GM12875 (cell line): ENCODE results near the gene MFSD11.

ENCODE experiments used
- H3K4me3 ChIP-seq: one replicate; pipeline ENCODE4 v1.5.1; 2011; ENCODE audit warnings: low read depth, low read length, control low read depth
- CTCF ChIP-seq: IDR thresholded peaks from 2 replicates; pipeline ENCODE4 v1.5.1; 2011; ENCODE audit warnings: low read depth, mild to moderate bottlenecking, control low read depth, inconsistent platforms, low read length, moderate library complexity, borderline replicate concordance; ENCODE audit not compliant: insufficient read depth

The MFSD11 gene

GRCh38 chr17:76751416-76751993, 13.6 kb downstream of the MFSD11 start:
- no peak for TF ChIP-seq CTCF
- no peak overlapping the region for H3K4me3 ChIP-seq

GRCh38 chr17:76752006-76752405, 14.1 kb downstream of the MFSD11 start:
- H3K4me3 ChIP-seq, result no peak overlapping the region
- TF ChIP-seq CTCF, result no peak

- no peak overlapping the region for H3K4me3 ChIP-seq
- no peak for TF ChIP-seq CTCF
These were observed 15.4 kb downstream of the MFSD11 start for GRCh38 chr17:76753061-76753961.

- TF ChIP-seq CTCF, result no peak
- H3K4me3 ChIP-seq, result no peak overlapping the region
These were observed 17.4 kb downstream of the MFSD11 start for GRCh38 chr17:76755285-76755684.

- no peak for TF ChIP-seq CTCF
- H3K4me3 ChIP-seq, result no peak overlapping the region
These were observed 19.3 kb downstream of the MFSD11 start for GRCh38 chr17:76757256-76757655.

GRCh38 chr17:76758570-76758969, 20.7 kb downstream of the MFSD11 start:
- no peak overlapping the region for H3K4me3 ChIP-seq
- no peak for TF ChIP-seq CTCF
